ENCODE results near the gene CUX1.
A peak's percentile ranks its signal among the peaks of the same experiment; 100 is the strongest.
"Not testable (repeated sequence)": the region's sequence is repeated elsewhere in the genome, so short reads cannot be mapped to it uniquely, and the experiment has no call there.

The CUX1 gene

GRCh38 chr7:101854084-101854865, 36.8 kb downstream of the CUX1 start:
- no peak for DNase-seq (ENCODE audit: low read depth in 2 of 2)

GRCh38 chr7:101856473-101857357, 39.3 kb downstream of the CUX1 start:
- peak; percentile 51 to 69 for DNase-seq (ENCODE audit: low read depth in 2 of 2)

GRCh38 chr7:101857358-101857811, 40.0 kb downstream of the CUX1 start:
- DNase-seq (ENCODE audit: low read depth in 2 of 2), result no peak

- no peak for DNase-seq (ENCODE audit: low read depth in 2 of 2)
Observed at GRCh38 chr7:101858437-101859385, 41.3 kb downstream of the CUX1 start.

- no peak for DNase-seq (ENCODE audit: low read depth in 2 of 2)
Observed at GRCh38 chr7:101859411-101860106, 42.1 kb downstream of the CUX1 start.

- no peak for DNase-seq (ENCODE audit: low read depth in 2 of 2)
Observed at GRCh38 chr7:101860316-101861217, 43.1 kb downstream of the CUX1 start.

- no peak for DNase-seq (ENCODE audit: low read depth in 2 of 2)
Observed at GRCh38 chr7:101861218-101861775, 43.9 kb downstream of the CUX1 start.

- DNase-seq (ENCODE audit: low read depth in 2 of 2), result no peak
Observed at GRCh38 chr7:101862280-101863220, 45.1 kb downstream of the CUX1 start.

- no peak for DNase-seq (ENCODE audit: low read depth in 2 of 2)
Observed at GRCh38 chr7:101863598-101863997, 46.2 kb downstream of the CUX1 start.

GRCh38 chr7:101864039-101864438, 46.6 kb downstream of the CUX1 start:
- no peak for DNase-seq (ENCODE audit: low read depth in 2 of 2)

- DNase-seq (ENCODE audit: low read depth in 2 of 2), result no peak
Observed at GRCh38 chr7:101865031-101865430, 47.6 kb downstream of the CUX1 start.

GRCh38 chr7:101865455-101865854, 48.0 kb downstream of the CUX1 start:
- DNase-seq (ENCODE audit: low read depth in 2 of 2), result no peak

GRCh38 chr7:101866328-101866727, 48.9 kb downstream of the CUX1 start:
- DNase-seq (ENCODE audit: low read depth in 2 of 2), result no peak

- no peak for DNase-seq (ENCODE audit: low read depth in 2 of 2)
Observed at GRCh38 chr7:101867265-101867664, 49.8 kb downstream of the CUX1 start.

- DNase-seq (ENCODE audit: low read depth in 2 of 2), result not testable (repeated sequence)
Observed at GRCh38 chr7:101867681-101868080, 50.3 kb downstream of the CUX1 start.

GRCh38 chr7:101868191-101868950, 50.9 kb downstream of the CUX1 start:
- no peak for DNase-seq (ENCODE audit: low read depth in 2 of 2)

GRCh38 chr7:101869026-101869900, 51.8 kb downstream of the CUX1 start:
- no peak for DNase-seq (ENCODE audit: low read depth in 2 of 2)

All from stimulated activated CD4-positive, alpha-beta T cell treated with anti-CD3 and anti-CD28 coated beads, Interleukin-12 subunit alpha, Interleukin-12 subunit beta, amount 100 ng/mL, for 24 hours (primary cell).